ENCODE measurements around the gene GNG5.
"Not testable (repeated sequence)": the region's sequence is repeated elsewhere in the genome, so short reads cannot be mapped to it uniquely, and the experiment has no call there.

GNG5 gene

DNA sequence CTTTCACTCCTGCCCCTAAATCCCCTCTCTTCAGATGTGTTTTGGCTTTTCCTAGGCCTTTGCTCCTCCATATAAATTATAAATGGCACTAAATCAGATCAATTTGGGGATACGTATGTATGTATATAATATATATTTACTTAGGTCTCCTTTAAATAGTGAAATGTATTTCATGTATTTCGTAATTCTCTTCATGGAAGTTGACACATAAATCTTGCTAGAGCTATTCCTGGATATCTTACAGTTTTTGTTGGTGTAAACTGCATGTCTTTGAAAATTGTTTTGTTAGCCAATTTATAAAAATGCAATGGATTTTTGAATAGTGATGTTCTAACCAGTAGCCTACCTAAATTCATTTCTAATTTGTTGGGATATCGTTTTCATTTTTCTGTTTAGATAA, 18.3 kb downstream of the GNG5 start:
- no peak for DNase-seq (ENCODE audit: low read depth)

DNA sequence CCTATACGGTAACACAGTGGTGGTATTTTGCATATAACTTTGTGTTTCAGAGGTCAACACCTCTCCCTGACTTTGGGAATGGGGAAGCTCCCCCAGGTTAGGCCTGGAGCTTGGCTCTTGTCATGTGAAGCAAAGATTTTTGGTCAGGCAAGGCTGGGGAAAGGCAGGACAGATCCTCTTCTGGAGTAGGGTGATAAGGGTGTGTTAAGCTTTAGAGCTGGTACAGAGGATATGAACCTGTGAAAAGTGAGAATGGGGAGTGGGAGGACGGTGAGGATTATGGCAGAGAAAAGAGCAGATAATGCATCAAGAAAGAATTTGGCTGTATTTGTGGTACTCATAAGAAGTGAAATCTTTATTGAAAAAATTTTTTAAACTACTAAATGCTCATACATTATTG, 25.1 kb downstream of the GNG5 start:
- no peak for DNase-seq (ENCODE audit: low read depth)

DNA sequence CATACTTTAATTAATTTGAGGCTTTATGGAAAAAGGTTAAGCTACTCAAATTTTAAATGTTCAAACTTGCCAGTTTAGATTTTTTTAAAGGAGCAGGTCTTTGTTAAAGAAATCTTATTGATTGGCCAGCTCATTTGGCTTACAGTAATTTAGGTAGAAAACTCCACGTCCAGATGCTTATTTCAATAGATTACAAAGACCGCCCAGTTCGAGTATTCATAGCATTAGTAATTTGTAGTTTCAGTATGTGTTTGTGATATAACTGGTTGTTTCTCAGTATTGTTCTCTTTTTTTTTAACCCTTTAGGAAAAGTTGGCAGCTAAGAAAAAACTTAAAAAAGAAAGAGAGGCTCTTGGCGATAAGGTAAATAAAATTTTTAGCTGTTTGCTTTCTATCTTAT, 25.7 kb downstream of the GNG5 start:
- DNase-seq (ENCODE audit: low read depth), result no peak

DNA sequence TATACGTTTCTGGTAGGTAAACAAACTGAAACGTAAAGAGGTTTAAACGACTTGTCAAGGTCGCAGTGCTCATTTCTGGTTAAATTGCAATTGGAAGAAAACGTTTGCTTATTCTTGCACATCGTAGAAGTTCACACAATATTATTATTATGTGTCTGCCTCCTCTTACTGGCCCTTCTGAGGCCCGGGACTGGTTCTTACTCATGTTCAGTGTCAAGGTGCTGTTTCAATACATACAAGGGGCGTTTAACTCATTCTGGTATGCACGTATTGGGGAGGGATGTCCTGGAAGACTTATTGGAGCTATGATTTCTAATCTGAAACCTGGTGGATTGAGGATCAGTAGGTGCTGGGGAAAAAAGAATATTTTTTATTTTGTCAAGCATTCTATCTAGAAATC, 26.4 kb downstream of the GNG5 start:
- DNase-seq (ENCODE audit: low read depth), result no peak

DNA sequence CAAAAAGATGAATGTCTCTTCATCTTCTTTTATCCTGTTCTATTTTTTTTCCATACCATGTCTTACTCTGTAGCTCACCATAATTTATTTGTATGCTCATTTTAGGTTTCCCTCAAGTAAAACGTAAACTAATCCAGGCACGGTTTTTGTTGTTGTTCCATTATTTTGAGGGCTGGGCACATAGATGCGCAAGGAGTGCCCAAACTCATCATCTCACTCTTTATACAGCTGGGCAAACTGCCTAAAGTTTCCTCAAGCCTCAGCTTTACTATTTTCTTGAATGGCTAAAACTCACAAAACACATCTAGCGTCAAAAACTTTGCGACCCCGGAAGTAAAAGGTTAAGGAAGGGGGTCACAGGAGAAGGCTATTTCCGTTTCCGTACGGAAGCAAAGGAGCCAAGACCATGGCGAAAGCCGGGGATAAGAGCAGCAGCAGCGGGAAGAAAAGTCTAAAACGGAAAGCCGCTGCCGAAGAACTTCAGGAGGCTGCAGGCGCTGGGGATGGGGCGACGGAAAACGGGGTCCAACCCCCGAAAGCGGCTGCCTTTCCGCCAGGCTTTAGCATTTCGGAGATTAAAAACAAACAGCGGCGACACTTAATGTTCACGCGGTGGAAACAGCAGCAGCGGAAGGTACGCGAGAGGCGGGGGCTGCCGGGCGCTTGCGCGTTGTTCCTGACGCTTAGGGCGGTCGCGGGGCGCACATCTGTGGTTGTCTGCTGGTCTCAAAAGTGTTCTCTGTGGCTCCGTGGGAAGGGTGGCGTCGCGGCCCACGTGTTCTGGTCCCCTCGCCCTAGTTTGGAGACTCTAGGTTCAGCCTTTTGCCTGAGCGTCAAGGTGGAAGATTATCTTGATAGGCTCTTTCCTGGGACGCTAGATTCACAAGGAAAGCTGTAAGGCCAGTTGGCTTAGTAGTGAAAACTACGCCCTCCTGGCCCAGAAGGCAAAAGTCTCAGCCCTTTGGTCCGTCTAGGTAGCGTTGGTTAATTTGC, 27.2 kb downstream of the GNG5 start, which contains the start of gene RPF1:
Gene RPF1 (plus strand): TSS at position 391 of the 993 bp plus-strand sequence. CDS start 16 bp downstream, at position 407.
- DNase-seq (ENCODE audit: low read depth), result peak; percentile 68

DNA sequence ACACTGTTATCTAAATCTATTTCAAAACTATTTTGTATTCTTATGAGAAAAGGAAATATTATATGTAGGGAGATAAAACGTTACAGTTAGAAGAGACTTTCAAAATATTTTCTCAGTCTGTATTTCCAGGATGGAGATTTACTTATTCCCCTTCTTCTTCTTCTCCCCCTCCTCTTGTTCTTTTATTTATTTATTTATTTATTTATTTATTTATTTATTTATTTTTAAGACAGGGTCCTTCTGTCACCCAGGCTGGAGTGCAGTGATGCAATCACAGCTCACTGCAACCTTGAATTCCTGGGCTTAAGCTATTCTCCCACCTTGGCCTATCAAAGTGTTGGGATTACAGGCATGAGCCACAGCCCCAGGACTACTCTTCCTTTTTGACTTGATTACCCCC, 30.2 kb downstream of the GNG5 start:
- DNase-seq (ENCODE audit: low read depth), result no peak

DNA sequence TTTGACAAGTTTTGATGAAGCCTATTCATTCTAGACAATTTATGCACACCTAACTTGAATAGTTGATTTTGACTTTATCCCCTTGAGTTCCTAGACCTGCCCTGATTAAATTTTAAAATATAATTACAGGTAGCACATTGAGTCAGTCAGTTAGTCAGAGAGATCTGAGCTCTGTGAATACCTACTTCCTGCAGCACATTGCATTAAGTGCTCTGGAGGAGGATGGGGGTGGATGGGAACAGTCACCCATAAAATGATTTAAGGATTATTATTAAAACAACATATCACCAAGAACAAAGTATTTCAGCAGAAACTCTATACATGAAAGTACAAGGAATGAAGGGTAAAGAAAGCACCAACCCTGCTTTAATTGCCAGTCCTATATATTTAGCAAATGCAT, 39.1 kb downstream of the GNG5 start:
- no peak for DNase-seq (ENCODE audit: low read depth)

DNA sequence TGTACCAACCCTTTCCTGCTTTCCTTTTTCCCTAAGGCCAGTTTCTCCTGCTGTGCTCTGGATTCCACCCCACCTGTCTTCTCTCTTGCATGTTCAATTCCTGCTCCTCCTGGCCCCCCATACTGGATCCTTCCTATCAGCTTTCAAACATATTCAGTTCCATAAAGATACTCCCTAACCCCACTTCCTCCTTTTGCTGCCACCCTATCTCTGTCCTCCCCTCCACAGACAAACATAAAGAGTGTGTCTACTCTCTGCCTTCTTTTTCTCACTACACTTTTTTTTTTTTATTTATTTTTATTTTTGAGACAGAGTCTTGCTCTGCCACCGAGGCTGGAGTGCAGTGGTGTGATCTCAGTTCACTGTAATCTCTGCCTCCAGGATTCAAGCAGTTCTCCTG, 44.3 kb downstream of the GNG5 start:
- no peak for DNase-seq (ENCODE audit: low read depth)

DNA sequence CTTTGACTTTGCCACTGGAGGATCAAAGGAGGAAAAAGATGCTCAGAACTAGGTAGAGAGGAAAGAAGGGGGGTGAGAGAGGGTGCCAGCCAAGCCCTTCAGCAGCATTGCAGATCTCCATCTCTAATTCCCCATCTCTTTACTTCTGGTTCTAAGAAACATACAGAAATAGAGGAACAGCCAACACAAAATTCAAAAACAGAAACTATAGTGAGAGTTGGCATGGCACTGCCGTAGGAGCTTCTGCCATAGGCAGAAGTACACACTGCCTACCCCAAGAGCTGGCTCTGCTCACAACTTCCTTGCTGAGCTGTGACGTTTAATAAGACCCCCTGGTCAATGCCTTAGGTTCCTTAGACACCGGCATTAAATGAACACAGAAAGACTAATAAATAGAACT, 53.9 kb downstream of the GNG5 start:
- no peak for DNase-seq (ENCODE audit: low read depth)

DNA sequence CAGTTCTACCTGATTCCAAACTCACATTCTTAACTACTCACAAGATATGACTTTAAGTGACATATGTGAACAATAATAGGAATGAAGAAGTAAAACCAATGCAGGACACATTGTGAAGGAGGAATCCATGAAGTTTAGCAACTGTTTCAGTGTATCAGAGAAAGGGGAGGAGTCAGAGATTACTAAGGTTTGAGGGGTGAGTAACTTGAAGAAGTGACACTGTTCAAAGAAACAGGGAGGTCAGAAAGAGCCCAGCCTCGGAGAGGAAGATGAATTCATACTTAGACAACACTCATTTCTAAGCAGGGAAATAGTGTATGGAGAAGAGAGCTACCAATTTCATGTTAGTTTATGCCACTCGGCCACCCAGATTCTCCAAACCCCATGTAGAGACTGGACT, 55.5 kb downstream of the GNG5 start:
- no peak for DNase-seq (ENCODE audit: low read depth)

DNA sequence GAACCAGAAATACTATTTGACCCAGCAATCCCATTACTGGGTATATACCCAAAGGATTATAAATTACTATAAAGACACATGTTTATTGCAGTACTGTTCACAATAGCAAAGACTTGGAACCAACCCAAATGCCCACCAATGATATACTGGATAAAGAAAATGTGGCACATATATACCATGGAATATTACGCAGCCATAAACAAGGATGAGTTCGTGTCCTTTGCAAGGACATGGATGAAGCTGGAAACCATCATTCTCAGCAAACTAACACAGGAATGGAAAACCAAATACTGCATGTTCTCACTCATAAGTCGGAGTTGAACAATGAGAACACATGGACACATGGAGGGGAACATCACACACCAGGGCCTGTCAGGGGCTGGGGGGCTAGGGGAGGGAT, 57.7 kb downstream of the GNG5 start:
- DNase-seq (ENCODE audit: low read depth), result not testable (repeated sequence)

All from activated T-helper 9 cell treated with anti-CD3 and anti-CD28 coated beads, Interleukin-2, amount 50 U/mL, for 16 hours (primary cell).